HepG2 (cell line): Measurements from ENCODE around the gene TTC28. TPM values are rescaled to one million over a fixed set of nuclear protein-coding genes. Genes with fewer than 3 reads are reported as not detected.

Source experiments
- ATAC-seq: fragments of 200-7000 bp; cut with Tn5 transposase; 3 replicates; pipeline ENCODE4 v1.9.1; 2020; ENCODE audit warnings: mild to moderate bottlenecking, moderate library complexity
- BruUV-seq: library from RNA; stranded (reverse); fragments of 400-500 nt; replicated peaks from 2 replicates; lab custom pipeline; 2021; lab: Mats Ljungman, UMichigan
- CTCF ChIA-PET: fragments of 300-600 bp; formaldehyde crosslinking; extraction: SDS; loops from one replicate; lab custom pipeline; 2021; ENCODE audit warnings: low total read pairs, inconsistent platforms, low intra/inter-chr PET ratio; lab: Yijun Ruan, JAX
- POLR2A ChIA-PET: fragments of 350-600 bp; sonication (Branson Sonifier 250); formaldehyde crosslinking; loops from one replicate; lab custom pipeline; 2020; ENCODE audit warnings: antibody characterized with exemption, inconsistent platforms; lab: Yijun Ruan, JAX
- DNase-seq: peaks from one replicate; pipeline ENCODE4 v3.0.0-alpha.2; 2015; ENCODE audit warnings: low spot score
- FAIRE-seq: peaks from 3 replicates; lab custom pipeline; 2011; peaks lifted over from hg19 to GRCh38; lab: Jason Lieb, UNC
- H2AFZ ChIP-seq: one replicate; pipeline ENCODE4 v1.6.1; 2011; ENCODE audit warnings: low read length, inconsistent platforms
- H3K27ac ChIP-seq: fragments of 300-600 bp; 3 replicates; pipeline ENCODE4 v1.8.0; 2011; ENCODE audit warnings: mixed run types, mild to moderate bottlenecking, mixed read lengths, low read length, inconsistent platforms; ENCODE audit not compliant: insufficient read depth; ENCODE audit errors: extremely low read length
- H3K27me3 ChIP-seq, 2 experiments: fragments of 200-600 bp in 1 of 2; 2 replicates in 1 of 2; 3 replicates in 1 of 2; pipeline versions ENCODE4 v1.6.0 to v1.8.0; 2011; ENCODE audit warnings: low read length in 2 of 2, mild to moderate bottlenecking in 2 of 2, moderate library complexity in 2 of 2, inconsistent platforms in 1 of 2; ENCODE audit not compliant: insufficient read depth in 2 of 2, control insufficient read depth in 1 of 2
- H3K36me3 ChIP-seq, 2 experiments: fragments of 200-600 bp in 1 of 2; replicated peaks in 1 of 2; 2 replicates in 1 of 2; 3 replicates in 1 of 2; pipeline versions ENCODE4 v1.5.1 to v1.8.0; 2011; ENCODE audit warnings: low read length in 2 of 2, inconsistent platforms in 1 of 2; ENCODE audit not compliant: insufficient read depth in 2 of 2, control insufficient read depth in 1 of 2
- H3K4me1 ChIP-seq: 2 replicates; pipeline ENCODE4 v1.5.1; 2012; ENCODE audit warnings: low read length, inconsistent platforms; ENCODE audit not compliant: insufficient read depth
- H3K4me2 ChIP-seq: 2 replicates; pipeline ENCODE4 v1.6.0; 2011; ENCODE audit warnings: low read depth, low read length, inconsistent platforms
- H3K4me3 ChIP-seq, 3 experiments: fragments of 200-600 bp in 1 of 3; sonication (generic), shearing (Covaris generic) in 1 of 3; replicated peaks in 1 of 3; 2 replicates each; pipeline ENCODE4 v1.5.1; 2011 to 2016; ENCODE audit warnings: low read length in 3 of 3, inconsistent platforms in 2 of 3, low read depth in 2 of 3, mild to moderate bottlenecking in 2 of 3, control low read depth in 1 of 3, mixed read lengths in 1 of 3; ENCODE audit not compliant: insufficient read depth in 1 of 3
- H3K79me2 ChIP-seq: one replicate; pipeline ENCODE4 v1.6.1; 2011; ENCODE audit warnings: low read length, inconsistent platforms; ENCODE audit not compliant: insufficient read depth
- H3K9ac ChIP-seq: 2 replicates; pipeline ENCODE4 v1.6.0; 2011; ENCODE audit warnings: mild to moderate bottlenecking, low read depth, low read length, inconsistent platforms; ENCODE audit not compliant: insufficient read depth
- H3K9me3 ChIP-seq: 2 replicates; pipeline ENCODE4 v1.5.1; 2012; ENCODE audit warnings: mild to moderate bottlenecking, low read length
- H4K20me1 ChIP-seq: 2 replicates; pipeline ENCODE4 v1.6.0; 2011; ENCODE audit warnings: inconsistent platforms, mild to moderate bottlenecking, low read length, moderate library complexity; ENCODE audit not compliant: insufficient read depth
- ATAD3A ChIP-seq: sonication (generic); formaldehyde crosslinking; IDR thresholded peaks from 2 replicates; pipeline ENCODE4 v1.4.0; 2020; ENCODE audit warnings: missing genetic modification reagents
- GATAD2A ChIP-seq: IDR thresholded peaks from 2 replicates; pipeline ENCODE4 v1.6.1; 2016
- GPBP1L1 ChIP-seq: sonication (generic); formaldehyde crosslinking; IDR thresholded peaks from 2 replicates; pipeline ENCODE4 v1.5.0; 2020; ENCODE audit warnings: mild to moderate bottlenecking, missing genetic modification reagents
- HNRNPK ChIP-seq: fragments of 200-400 bp; formaldehyde crosslinking; IDR thresholded peaks from 2 replicates; pipeline ENCODE4 v1.6.1; 2018; ENCODE audit warnings: low read length, low read depth, moderate library complexity, mild to moderate bottlenecking; ENCODE audit not compliant: poor library complexity, severe bottlenecking
- IRF2 ChIP-seq: IDR thresholded peaks from 2 replicates; pipeline ENCODE4 v1.6.1; 2018; ENCODE audit warnings: missing genetic modification reagents, missing compliant biosample characterization
- NFKBIZ ChIP-seq: IDR thresholded peaks from 2 replicates; pipeline ENCODE4 v1.6.1; 2018; ENCODE audit warnings: missing genetic modification reagents, missing compliant biosample characterization
- NFRKB ChIP-seq: fragments of 450-650 bp; IDR thresholded peaks from 2 replicates; pipeline ENCODE4 v1.6.1; 2017
- NRL ChIP-seq: sonication (generic); formaldehyde crosslinking; IDR thresholded peaks from 2 replicates; pipeline ENCODE4 v1.5.0; 2020; ENCODE audit warnings: missing genetic modification reagents, mild to moderate bottlenecking, moderate library complexity, borderline replicate concordance
- SMARCC2 ChIP-seq: fragments of 450-650 bp; IDR thresholded peaks from 2 replicates; pipeline ENCODE4 v1.6.1; 2017; ENCODE audit warnings: antibody characterized with exemption, mild to moderate bottlenecking
- TBX3 ChIP-seq: fragments of 450-650 bp; IDR thresholded peaks from 2 replicates; pipeline ENCODE4 v1.6.1; 2017; ENCODE audit warnings: antibody characterized with exemption, mild to moderate bottlenecking, inconsistent platforms, borderline replicate concordance
- ZFP36 ChIP-seq: fragments of 150-350 bp; IDR thresholded peaks from 2 replicates; pipeline ENCODE4 v1.6.1; 2018; ENCODE audit warnings: borderline replicate concordance, low read length, low read depth; ENCODE audit not compliant: partially characterized antibody
- ZNF10 ChIP-seq: sonication (generic); formaldehyde crosslinking; IDR thresholded peaks from 2 replicates; pipeline ENCODE4 v1.4.0; 2020; ENCODE audit warnings: mild to moderate bottlenecking, low read depth, missing genetic modification reagents, borderline replicate concordance
- ZNF264 ChIP-seq: sonication (generic); formaldehyde crosslinking; IDR thresholded peaks from 2 replicates; pipeline ENCODE4 v1.4.0; 2020; ENCODE audit warnings: missing genetic modification reagents
- ZNF772 ChIP-seq: sonication (generic); formaldehyde crosslinking; IDR thresholded peaks from 2 replicates; pipeline ENCODE4 v1.5.0; 2020; ENCODE audit warnings: mild to moderate bottlenecking, missing genetic modification reagents
- ZNF782 ChIP-seq: sonication (generic); formaldehyde crosslinking; IDR thresholded peaks from 2 replicates; pipeline ENCODE4 v1.4.0; 2020; ENCODE audit warnings: missing genetic modification reagents, mild to moderate bottlenecking, borderline replicate concordance
- WGBS: methylation state at CpG from one replicate; pipeline ENCODE4 v1.1.6; 2017; ENCODE audit warnings: low lambda C conversion rate; 5-methylcytosine and 5-hydroxymethylcytosine counted together
- in situ Hi-C: cut with HindIII; loops from 2 replicates; pipeline ENCODE4 v1.10.0; 2017; ENCODE audit warnings: low pct_unique_long_range_greater_than_20kb; ENCODE audit not compliant: extremely low pct_ligation_motif_present
- intact Hi-C: fragments of 100-400 bp; cut with micrococcal nuclease; formaldehyde crosslinking; loops from one replicate; pipeline ENCODE4 v1.10.0; 2022; ENCODE audit not compliant: unreplicated experiment
- polyA plus RNA-seq, 8 experiments: library from polyadenylated mRNA; depleted of rRNA in 3 of 8; stranded (reverse) in 7 of 8; unstranded in 1 of 8; fragments of >200 nt; fragmentation: Illumina TruSeq in 4 of 8; extraction: Trizol in 4 of 8; gene quantifications; 2 replicates each; pipeline versions ENCODE4 v1.2.1 to v1.2.3, GENCODE V29; 2011 to 2016; ENCODE audit warnings: low read depth in 4 of 8, missing spikeins in 1 of 8, mixed read lengths in 1 of 8; ENCODE audit not compliant: insufficient read depth in 1 of 8
- total RNA-seq, 5 experiments: library from RNA; depleted of rRNA; stranded (reverse); fragments of >200 nt; fragmentation: Illumina TruSeq; extraction: Trizol; gene quantifications; 2 replicates each; pipeline ENCODE4 v1.2.3, GENCODE V29; 2016; ENCODE audit warnings: low read depth in 1 of 5
- TF ChIP-seq, protein P1 (sequence below): sonication (generic); formaldehyde crosslinking; IDR thresholded peaks from 2 replicates; pipeline ENCODE4 v1.8.0; 2023; ENCODE audit warnings: mild to moderate bottlenecking, missing genetic modification reagents
- TF ChIP-seq, protein P2 (sequence below): sonication (generic); formaldehyde crosslinking; IDR thresholded peaks from 2 replicates; pipeline ENCODE4 v1.9.0; 2021; ENCODE audit warnings: mild to moderate bottlenecking, missing genetic modification reagents

TTC28 gene
- total and polyA plus RNA-seq, 2 of the 13 experiments (the other 11 are each of a cell fraction or from before 2014, with no cell fraction given), result 4.2 to 13.1 TPM

DNA sequence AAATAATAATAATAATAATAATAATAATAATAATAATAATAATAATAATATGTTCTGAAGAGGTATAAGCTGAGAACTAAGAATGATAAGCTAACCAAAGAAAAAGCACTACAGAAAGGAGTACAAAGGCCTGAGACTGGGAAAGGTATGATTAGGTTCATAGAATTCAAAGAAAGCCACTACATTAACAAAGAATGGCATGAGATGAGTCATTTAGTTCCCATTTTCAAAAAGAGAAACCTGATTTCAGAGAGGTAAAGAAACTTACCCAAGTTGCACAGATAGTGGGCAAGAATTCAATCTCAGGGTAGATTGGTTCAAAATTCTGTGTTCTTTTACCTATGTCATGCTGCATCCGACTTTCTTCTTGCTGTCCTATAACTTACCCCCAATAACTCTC lies 350.9 kb downstream of the TTC28 start (continued):
- TF ChIP-seq, protein P1, sequence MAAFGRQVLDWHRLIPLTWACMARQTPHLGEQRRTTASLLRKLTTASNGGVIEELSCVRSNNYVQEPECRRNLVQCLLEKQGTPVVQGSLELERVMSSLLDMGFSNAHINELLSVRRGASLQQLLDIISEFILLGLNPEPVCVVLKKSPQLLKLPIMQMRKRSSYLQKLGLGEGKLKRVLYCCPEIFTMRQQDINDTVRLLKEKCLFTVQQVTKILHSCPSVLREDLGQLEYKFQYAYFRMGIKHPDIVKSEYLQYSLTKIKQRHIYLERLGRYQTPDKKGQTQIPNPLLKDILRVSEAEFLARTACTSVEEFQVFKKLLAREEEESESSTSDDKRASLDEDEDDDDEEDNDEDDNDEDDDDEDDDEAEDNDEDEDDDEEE (CRISPR knock-in tag), result no peak

DNA sequence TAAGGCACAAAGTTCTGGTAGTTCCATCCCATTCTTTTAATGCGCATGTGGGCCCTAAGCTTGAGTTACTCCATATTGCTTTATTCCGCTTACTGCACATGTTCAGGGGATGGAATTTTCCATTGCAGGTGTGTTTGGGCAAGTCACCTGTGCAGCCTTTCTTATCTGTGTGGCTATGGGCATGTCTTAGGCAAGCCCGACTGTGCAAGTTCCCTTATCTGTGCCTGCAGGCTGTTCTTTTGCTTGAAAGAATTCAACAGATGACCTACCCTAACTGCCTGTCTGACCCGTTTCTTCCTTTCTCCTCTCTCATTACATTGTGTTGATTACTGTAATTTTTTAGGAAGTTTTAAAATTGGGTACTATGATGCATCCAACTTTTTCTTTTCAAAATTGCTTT lies 363.6 kb downstream of the TTC28 start:
- ATAC-seq (no peak), DNase-seq (peak; percentile 21), FAIRE-seq (no peak)
- Histone ChIP-seq H3K36me3 (no peaks in the 10 kb centered on the region), H4K20me1 (no peaks in the 10 kb centered on the region), H3K4me3 (no peak overlapping the region), H3K27me3 (no peaks in the 10 kb centered on the region), H2AFZ (no peak overlapping the region), H3K79me2 (no peaks in the 10 kb centered on the region), H3K27ac (no peak overlapping the region), H3K9ac (no peak overlapping the region), H3K4me1 (peaks cover 23% of the 10 kb centered on the region), H3K9me3 (0 out of 2 replicates have a peak, but pooled peaks cover 11% of the 10 kb centered on the region), H3K4me2 (no peak overlapping the region)
- intact Hi-C loops (no loop called here), in situ Hi-C loops (no loop called here)
- POLR2A ChIA-PET, result no interaction called here
- 97% methylated on average over 4 of the region's 4 CpGs for WGBS
- CTCF ChIA-PET, result no interaction called here
- no TSS peak for BruUV-seq
- TF ChIP-seq NRL (CRISPR knock-in tag) (no peak), ATAD3A (CRISPR knock-in tag) (no peak), IRF2 (CRISPR knock-in tag) (no peak), ZNF772 (CRISPR knock-in tag) (no peak), HNRNPK (no peak), SMARCC2 (no peak), ZNF10 (no peak), ZFP36 (peak; percentile 32), ZNF782 (CRISPR knock-in tag) (no peak), TBX3 (no peak), ZNF264 (CRISPR knock-in tag) (no peak), NFRKB (no peak), GPBP1L1 (CRISPR knock-in tag) (no peak), GATAD2A (peak; percentile 28; the same call in 1 of the 2 replicates), NFKBIZ (no peak)
- TF ChIP-seq, protein P2, sequence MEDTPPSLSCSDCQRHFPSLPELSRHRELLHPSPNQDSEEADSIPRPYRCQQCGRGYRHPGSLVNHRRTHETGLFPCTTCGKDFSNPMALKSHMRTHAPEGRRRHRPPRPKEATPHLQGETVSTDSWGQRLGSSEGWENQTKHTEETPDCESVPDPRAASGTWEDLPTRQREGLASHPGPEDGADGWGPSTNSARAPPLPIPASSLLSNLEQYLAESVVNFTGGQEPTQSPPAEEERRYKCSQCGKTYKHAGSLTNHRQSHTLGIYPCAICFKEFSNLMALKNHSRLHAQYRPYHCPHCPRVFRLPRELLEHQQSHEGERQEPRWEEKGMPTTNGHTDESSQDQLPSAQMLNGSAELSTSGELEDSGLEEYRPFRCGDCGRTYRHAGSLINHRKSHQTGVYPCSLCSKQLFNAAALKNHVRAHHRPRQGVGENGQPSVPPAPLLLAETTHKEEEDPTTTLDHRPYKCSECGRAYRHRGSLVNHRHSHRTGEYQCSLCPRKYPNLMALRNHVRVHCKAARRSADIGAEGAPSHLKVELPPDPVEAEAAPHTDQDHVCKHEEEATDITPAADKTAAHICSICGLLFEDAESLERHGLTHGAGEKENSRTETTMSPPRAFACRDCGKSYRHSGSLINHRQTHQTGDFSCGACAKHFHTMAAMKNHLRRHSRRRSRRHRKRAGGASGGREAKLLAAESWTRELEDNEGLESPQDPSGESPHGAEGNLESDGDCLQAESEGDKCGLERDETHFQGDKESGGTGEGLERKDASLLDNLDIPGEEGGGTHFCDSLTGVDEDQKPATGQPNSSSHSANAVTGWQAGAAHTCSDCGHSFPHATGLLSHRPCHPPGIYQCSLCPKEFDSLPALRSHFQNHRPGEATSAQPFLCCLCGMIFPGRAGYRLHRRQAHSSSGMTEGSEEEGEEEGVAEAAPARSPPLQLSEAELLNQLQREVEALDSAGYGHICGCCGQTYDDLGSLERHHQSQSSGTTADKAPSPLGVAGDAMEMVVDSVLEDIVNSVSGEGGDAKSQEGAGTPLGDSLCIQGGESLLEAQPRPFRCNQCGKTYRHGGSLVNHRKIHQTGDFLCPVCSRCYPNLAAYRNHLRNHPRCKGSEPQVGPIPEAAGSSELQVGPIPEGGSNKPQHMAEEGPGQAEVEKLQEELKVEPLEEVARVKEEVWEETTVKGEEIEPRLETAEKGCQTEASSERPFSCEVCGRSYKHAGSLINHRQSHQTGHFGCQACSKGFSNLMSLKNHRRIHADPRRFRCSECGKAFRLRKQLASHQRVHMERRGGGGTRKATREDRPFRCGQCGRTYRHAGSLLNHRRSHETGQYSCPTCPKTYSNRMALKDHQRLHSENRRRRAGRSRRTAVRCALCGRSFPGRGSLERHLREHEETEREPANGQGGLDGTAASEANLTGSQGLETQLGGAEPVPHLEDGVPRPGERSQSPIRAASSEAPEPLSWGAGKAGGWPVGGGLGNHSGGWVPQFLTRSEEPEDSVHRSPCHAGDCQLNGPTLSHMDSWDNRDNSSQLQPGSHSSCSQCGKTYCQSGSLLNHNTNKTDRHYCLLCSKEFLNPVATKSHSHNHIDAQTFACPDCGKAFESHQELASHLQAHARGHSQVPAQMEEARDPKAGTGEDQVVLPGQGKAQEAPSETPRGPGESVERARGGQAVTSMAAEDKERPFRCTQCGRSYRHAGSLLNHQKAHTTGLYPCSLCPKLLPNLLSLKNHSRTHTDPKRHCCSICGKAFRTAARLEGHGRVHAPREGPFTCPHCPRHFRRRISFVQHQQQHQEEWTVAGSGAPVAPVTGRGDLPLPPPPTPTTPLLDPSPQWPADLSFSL, result no peak
